GM23338 (cell line): ENCODE results near the gene CNTNAP1. TPM values are rescaled to one million over a fixed set of nuclear protein-coding genes. Genes with fewer than 3 reads are reported as not detected.

Experiments
- ATAC-seq: fragments of 200-7000 bp; cut with Tn5 transposase; 3 replicates; pipeline ENCODE4 v1.9.1; 2020
- DNase-seq: peaks from one replicate; pipeline ENCODE4 v3.0.0-alpha.2; 2015; ENCODE audit warnings: low spot score
- H2AFZ ChIP-seq: fragments of 200-600 bp; sonication (generic); 2 replicates; pipeline ENCODE4 v1.8.0; 2016; ENCODE audit warnings: antibody characterized with exemption, mild to moderate bottlenecking, moderate library complexity
- H3F3A ChIP-seq: fragments of 200-600 bp; sonication (generic); replicated peaks from 2 replicates; pipeline ENCODE4 v1.8.0; 2017; ENCODE audit warnings: antibody characterized with exemption, mixed run types, low read depth
- H3K27ac ChIP-seq: fragments of 200-600 bp; sonication (generic); 2 replicates; pipeline ENCODE4 v1.6.1; 2016; ENCODE audit warnings: low read depth
- H3K27me3 ChIP-seq: fragments of 200-600 bp; sonication (generic); 2 replicates; pipeline ENCODE4 v1.8.0; 2016; ENCODE audit warnings: mild to moderate bottlenecking, mixed run types, moderate library complexity; ENCODE audit not compliant: insufficient read depth
- H3K36me3 ChIP-seq: fragments of 200-600 bp; sonication (generic); 2 replicates; pipeline ENCODE4 v1.8.0; 2016; ENCODE audit warnings: mild to moderate bottlenecking; ENCODE audit not compliant: insufficient read depth
- H3K4me1 ChIP-seq: fragments of 200-600 bp; sonication (generic); 2 replicates; pipeline ENCODE4 v1.8.0; 2016; ENCODE audit warnings: mild to moderate bottlenecking, moderate library complexity; ENCODE audit not compliant: insufficient read depth
- H3K4me2 ChIP-seq: fragments of 200-600 bp; sonication (generic); 2 replicates; pipeline ENCODE4 v1.7.1; 2017; ENCODE audit warnings: mixed run types
- H3K4me3 ChIP-seq: fragments of 200-600 bp; sonication (generic); 2 replicates; pipeline ENCODE4 v1.6.1; 2016; ENCODE audit warnings: mixed run types
- H3K79me2 ChIP-seq: fragments of 200-600 bp; sonication (generic); replicated peaks from 2 replicates; pipeline ENCODE4 v1.8.0; 2017; ENCODE audit warnings: mild to moderate bottlenecking; ENCODE audit not compliant: insufficient read depth
- H3K9me2 ChIP-seq: fragments of 200-600 bp; sonication (generic); 2 replicates; pipeline ENCODE4 v1.8.0; 2017; ENCODE audit not compliant: insufficient read depth
- H4K20me1 ChIP-seq: fragments of 200-600 bp; sonication (generic); replicated peaks from 2 replicates; pipeline ENCODE4 v1.8.0; 2017; ENCODE audit warnings: mild to moderate bottlenecking; ENCODE audit not compliant: insufficient read depth
- H3K27ac Mint-ChIP-seq: 2 replicates; pipeline ENCODE4 v1.8.0; 2020; ENCODE audit warnings: inconsistent platforms, mild to moderate bottlenecking, moderate library complexity, mixed read lengths
- H3K27me3 Mint-ChIP-seq: 3 replicates; pipeline ENCODE4 v1.8.0; 2022; ENCODE audit warnings: low read depth, mild to moderate bottlenecking, moderate library complexity, mixed read lengths, inconsistent platforms; ENCODE audit not compliant: insufficient read depth, poor library complexity
- H3K36me3 Mint-ChIP-seq: 3 replicates; pipeline ENCODE4 v1.8.0; 2021; ENCODE audit warnings: low read depth, mild to moderate bottlenecking, inconsistent platforms, moderate library complexity, mixed read lengths
- H3K4me1 Mint-ChIP-seq: 3 replicates; pipeline ENCODE4 v1.8.0; 2020; ENCODE audit warnings: mild to moderate bottlenecking, inconsistent platforms, mixed read lengths
- H3K4me3 Mint-ChIP-seq: 3 replicates; pipeline ENCODE4 v1.8.0; 2021; ENCODE audit warnings: moderate library complexity, mild to moderate bottlenecking, inconsistent platforms, mixed read lengths
- H3K9me3 Mint-ChIP-seq: 3 replicates; pipeline ENCODE4 v1.8.0; 2020; ENCODE audit warnings: moderate library complexity, mild to moderate bottlenecking, inconsistent platforms, mixed read lengths
- CREB1 ChIP-seq: fragments of 250-450 bp; sonication (Bioruptor Pico); IDR thresholded peaks from 2 replicates; pipeline ENCODE4 v1.5.0; 2020; ENCODE audit warnings: low read depth, mild to moderate bottlenecking, moderate library complexity
- CTCF ChIP-seq, 2 experiments: fragments of 200-600 bp in 1 of 2; sonication (generic) in 1 of 2; conservative IDR thresholded peaks; 2 replicates each; pipeline versions ENCODE4 v1.5.1 to v1.6.1; 2016 to 2017; ENCODE audit warnings: antibody characterized with exemption in 2 of 2, low read depth in 2 of 2, mild to moderate bottlenecking in 2 of 2, moderate library complexity in 1 of 2
- ETS1 ChIP-seq: IDR thresholded peaks from 2 replicates; pipeline ENCODE4 v1.6.1; 2016; ENCODE audit warnings: antibody characterized with exemption
- EZH2 ChIP-seq: fragments of 200-600 bp; sonication (generic); IDR thresholded peaks from one replicate; pipeline ENCODE4 v1.8.0; 2017; ENCODE audit warnings: antibody characterized with exemption, mild to moderate bottlenecking, low read depth; ENCODE audit not compliant: unreplicated experiment
- EZH2phosphoT487 ChIP-seq: fragments of 200-600 bp; sonication (generic); IDR thresholded peaks from one replicate; pipeline ENCODE4 v1.8.1; 2018; ENCODE audit warnings: antibody characterized with exemption; ENCODE audit not compliant: unreplicated experiment
- JUNB ChIP-seq: IDR thresholded peaks from one replicate; pipeline ENCODE4 v1.6.1; 2016; ENCODE audit warnings: antibody characterized with exemption; ENCODE audit not compliant: unreplicated experiment
- NANOG ChIP-seq: IDR thresholded peaks from 2 replicates; pipeline ENCODE4 v1.6.1; 2016; ENCODE audit warnings: antibody characterized with exemption, borderline replicate concordance
- POLR2AphosphoS5 ChIP-seq: IDR thresholded peaks from 2 replicates; pipeline ENCODE4 v1.6.1; 2016; ENCODE audit warnings: antibody characterized with exemption, low read depth
- STAT1 ChIP-seq: IDR thresholded peaks from one replicate; pipeline ENCODE4 v1.6.1; 2016; ENCODE audit warnings: antibody characterized with exemption; ENCODE audit not compliant: unreplicated experiment
- ZNF114 ChIP-seq: fragments of 250-450 bp; sonication (Bioruptor Pico); IDR thresholded peaks from 2 replicates; pipeline ENCODE4 v1.5.0; 2020; ENCODE audit warnings: mild to moderate bottlenecking, moderate library complexity
- ZNF331 ChIP-seq: fragments of 250-450 bp; sonication (Bioruptor Pico); IDR thresholded peaks from 2 replicates; pipeline ENCODE4 v1.5.0; 2020; ENCODE audit warnings: low read depth, mild to moderate bottlenecking, moderate library complexity
- polyA plus RNA-seq: library from polyadenylated mRNA; unstranded; fragments of >200 nt; fragmentation: Nextera tagmentation; extraction: Ambion mirVana; gene quantifications from 2 replicates; pipeline ENCODE4 v1.2.1, GENCODE V29; 2016
- total RNA-seq: library from RNA; depleted of rRNA; stranded (reverse); fragments of >200 nt; shearing (Covaris generic); gene quantifications from 2 replicates; pipeline ENCODE4 v1.2.3, GENCODE V29; 2014
- TF ChIP-seq, protein P1 (sequence below): IDR thresholded peaks from one replicate; pipeline ENCODE4 v1.6.1; 2018; ENCODE audit warnings: antibody characterized with exemption; ENCODE audit not compliant: unreplicated experiment
- TF ChIP-seq, protein P2 (sequence below): fragments of 250-450 bp; sonication (Bioruptor Pico); IDR thresholded peaks from 2 replicates; pipeline ENCODE4 v1.5.0; 2020; ENCODE audit warnings: mild to moderate bottlenecking, moderate library complexity

Gene CNTNAP1
- total and polyA plus RNA-seq, 2 experiments from 2014 or later: 1.3 to 5.0 TPM

GRCh38 chr17:42740699-42741098 is 58.4 kb downstream of the CNTNAP1 start:
- no peak for TF ChIP-seq ZNF331
- TF ChIP-seq, protein P1, sequence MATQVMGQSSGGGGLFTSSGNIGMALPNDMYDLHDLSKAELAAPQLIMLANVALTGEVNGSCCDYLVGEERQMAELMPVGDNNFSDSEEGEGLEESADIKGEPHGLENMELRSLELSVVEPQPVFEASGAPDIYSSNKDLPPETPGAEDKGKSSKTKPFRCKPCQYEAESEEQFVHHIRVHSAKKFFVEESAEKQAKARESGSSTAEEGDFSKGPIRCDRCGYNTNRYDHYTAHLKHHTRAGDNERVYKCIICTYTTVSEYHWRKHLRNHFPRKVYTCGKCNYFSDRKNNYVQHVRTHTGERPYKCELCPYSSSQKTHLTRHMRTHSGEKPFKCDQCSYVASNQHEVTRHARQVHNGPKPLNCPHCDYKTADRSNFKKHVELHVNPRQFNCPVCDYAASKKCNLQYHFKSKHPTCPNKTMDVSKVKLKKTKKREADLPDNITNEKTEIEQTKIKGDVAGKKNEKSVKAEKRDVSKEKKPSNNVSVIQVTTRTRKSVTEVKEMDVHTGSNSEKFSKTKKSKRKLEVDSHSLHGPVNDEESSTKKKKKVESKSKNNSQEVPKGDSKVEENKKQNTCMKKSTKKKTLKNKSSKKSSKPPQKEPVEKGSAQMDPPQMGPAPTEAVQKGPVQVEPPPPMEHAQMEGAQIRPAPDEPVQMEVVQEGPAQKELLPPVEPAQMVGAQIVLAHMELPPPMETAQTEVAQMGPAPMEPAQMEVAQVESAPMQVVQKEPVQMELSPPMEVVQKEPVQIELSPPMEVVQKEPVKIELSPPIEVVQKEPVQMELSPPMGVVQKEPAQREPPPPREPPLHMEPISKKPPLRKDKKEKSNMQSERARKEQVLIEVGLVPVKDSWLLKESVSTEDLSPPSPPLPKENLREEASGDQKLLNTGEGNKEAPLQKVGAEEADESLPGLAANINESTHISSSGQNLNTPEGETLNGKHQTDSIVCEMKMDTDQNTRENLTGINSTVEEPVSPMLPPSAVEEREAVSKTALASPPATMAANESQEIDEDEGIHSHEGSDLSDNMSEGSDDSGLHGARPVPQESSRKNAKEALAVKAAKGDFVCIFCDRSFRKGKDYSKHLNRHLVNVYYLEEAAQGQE: no peak
- TF ChIP-seq STAT1: no peak
- TF ChIP-seq POLR2AphosphoS5: no peak
- no peak for TF ChIP-seq EZH2
- no peak for TF ChIP-seq JUNB
- no peak for TF ChIP-seq CTCF (conservative IDR thresholded peaks at IDR 0.05; ENCODE audit: low read depth in 2 of 2)
- no peak for TF ChIP-seq CREB1 (CRISPR knock-in tag)
- TF ChIP-seq, protein P2, sequence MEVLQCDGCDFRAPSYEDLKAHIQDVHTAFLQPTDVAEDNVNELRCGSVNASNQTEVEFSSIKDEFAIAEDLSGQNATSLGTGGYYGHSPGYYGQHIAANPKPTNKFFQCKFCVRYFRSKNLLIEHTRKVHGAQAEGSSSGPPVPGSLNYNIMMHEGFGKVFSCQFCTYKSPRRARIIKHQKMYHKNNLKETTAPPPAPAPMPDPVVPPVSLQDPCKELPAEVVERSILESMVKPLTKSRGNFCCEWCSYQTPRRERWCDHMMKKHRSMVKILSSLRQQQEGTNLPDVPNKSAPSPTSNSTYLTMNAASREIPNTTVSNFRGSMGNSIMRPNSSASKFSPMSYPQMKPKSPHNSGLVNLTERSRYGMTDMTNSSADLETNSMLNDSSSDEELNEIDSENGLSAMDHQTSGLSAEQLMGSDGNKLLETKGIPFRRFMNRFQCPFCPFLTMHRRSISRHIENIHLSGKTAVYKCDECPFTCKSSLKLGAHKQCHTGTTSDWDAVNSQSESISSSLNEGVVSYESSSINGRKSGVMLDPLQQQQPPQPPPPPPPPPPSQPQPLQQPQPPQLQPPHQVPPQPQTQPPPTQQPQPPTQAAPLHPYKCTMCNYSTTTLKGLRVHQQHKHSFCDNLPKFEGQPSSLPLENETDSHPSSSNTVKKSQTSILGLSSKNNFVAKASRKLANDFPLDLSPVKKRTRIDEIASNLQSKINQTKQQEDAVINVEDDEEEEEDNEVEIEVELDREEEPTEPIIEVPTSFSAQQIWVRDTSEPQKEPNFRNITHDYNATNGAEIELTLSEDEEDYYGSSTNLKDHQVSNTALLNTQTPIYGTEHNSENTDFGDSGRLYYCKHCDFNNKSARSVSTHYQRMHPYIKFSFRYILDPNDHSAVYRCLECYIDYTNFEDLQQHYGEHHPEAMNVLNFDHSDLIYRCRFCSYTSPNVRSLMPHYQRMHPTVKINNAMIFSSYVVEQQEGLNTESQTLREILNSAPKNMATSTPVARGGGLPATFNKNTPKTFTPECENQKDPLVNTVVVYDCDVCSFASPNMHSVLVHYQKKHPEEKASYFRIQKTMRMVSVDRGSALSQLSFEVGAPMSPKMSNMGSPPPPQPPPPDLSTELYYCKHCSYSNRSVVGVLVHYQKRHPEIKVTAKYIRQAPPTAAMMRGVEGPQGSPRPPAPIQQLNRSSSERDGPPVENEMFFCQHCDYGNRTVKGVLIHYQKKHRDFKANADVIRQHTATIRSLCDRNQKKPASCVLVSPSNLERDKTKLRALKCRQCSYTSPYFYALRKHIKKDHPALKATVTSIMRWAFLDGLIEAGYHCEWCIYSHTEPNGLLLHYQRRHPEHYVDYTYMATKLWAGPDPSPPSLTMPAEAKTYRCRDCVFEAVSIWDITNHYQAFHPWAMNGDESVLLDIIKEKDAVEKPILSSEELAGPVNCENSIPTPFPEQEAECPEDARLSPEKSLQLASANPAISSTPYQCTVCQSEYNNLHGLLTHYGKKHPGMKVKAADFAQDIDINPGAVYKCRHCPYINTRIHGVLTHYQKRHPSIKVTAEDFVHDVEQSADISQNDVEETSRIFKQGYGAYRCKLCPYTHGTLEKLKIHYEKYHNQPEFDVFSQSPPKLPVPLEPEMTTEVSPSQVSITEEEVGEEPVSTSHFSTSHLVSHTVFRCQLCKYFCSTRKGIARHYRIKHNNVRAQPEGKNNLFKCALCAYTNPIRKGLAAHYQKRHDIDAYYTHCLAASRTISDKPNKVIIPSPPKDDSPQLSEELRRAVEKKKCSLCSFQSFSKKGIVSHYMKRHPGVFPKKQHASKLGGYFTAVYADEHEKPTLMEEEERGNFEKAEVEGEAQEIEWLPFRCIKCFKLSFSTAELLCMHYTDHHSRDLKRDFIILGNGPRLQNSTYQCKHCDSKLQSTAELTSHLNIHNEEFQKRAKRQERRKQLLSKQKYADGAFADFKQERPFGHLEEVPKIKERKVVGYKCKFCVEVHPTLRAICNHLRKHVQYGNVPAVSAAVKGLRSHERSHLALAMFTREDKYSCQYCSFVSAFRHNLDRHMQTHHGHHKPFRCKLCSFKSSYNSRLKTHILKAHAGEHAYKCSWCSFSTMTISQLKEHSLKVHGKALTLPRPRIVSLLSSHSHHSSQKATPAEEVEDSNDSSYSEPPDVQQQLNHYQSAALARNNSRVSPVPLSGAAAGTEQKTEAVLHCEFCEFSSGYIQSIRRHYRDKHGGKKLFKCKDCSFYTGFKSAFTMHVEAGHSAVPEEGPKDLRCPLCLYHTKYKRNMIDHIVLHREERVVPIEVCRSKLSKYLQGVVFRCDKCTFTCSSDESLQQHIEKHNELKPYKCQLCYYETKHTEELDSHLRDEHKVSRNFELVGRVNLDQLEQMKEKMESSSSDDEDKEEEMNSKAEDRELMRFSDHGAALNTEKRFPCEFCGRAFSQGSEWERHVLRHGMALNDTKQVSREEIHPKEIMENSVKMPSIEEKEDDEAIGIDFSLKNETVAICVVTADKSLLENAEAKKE (CRISPR knock-in tag): no peak
- no peak for TF ChIP-seq NANOG
- TF ChIP-seq ZNF114 (CRISPR knock-in tag): no peak
- TF ChIP-seq ETS1: no peak
- TF ChIP-seq EZH2phosphoT487: no peak
- H4K20me1 ChIP-seq: no peaks in the 10 kb centered on the region
- H3K9me3 Mint-ChIP-seq: peaks cover 8% of the 10 kb centered on the region
- no peak overlapping the region for H2AFZ ChIP-seq
- H3F3A ChIP-seq: 0 out of 2 replicates have a peak, but pooled peaks cover 8% of the 10 kb centered on the region
- H3K27me3 Mint-ChIP-seq: peaks cover 16% of the 10 kb centered on the region
- H3K27ac Mint-ChIP-seq: no peak overlapping the region
- H3K9me2 ChIP-seq: peaks cover 5% of the 10 kb centered on the region; the same call in 1 of the 2 replicates
- H3K79me2 ChIP-seq: peaks cover 17% of the 10 kb centered on the region
- H3K4me2 ChIP-seq: no peak overlapping the region
- H3K36me3 Mint-ChIP-seq: peaks cover 5% of the 10 kb centered on the region; the same call in 2 of the 3 replicates
- H3K4me3 ChIP-seq: no peak overlapping the region
- ATAC-seq: no peak
- peaks cover 17% of the 10 kb centered on the region for H3K4me1 Mint-ChIP-seq
- H3K36me3 ChIP-seq: no peaks in the 10 kb centered on the region
- H3K4me3 Mint-ChIP-seq: no peak overlapping the region; the same call in 2 of the 3 replicates
- no peak for DNase-seq
- H3K27me3 ChIP-seq: peaks cover 7% of the 10 kb centered on the region
- H3K27ac ChIP-seq: no peak overlapping the region
- peaks cover 22% of the 10 kb centered on the region for H3K4me1 ChIP-seq
